Glomerular visceral epithelial cell (primary cell): ENCODE data around the gene CAAP1.
"Not testable (repeated sequence)": the region's sequence is repeated elsewhere in the genome, so short reads cannot be mapped to it uniquely, and the experiment has no call there.

Experiments
- DNase-seq: peaks from one replicate; pipeline ENCODE4 v3.0.0-alpha.2; 2016; ENCODE audit errors: extremely low spot score

CAAP1 gene

DNA sequence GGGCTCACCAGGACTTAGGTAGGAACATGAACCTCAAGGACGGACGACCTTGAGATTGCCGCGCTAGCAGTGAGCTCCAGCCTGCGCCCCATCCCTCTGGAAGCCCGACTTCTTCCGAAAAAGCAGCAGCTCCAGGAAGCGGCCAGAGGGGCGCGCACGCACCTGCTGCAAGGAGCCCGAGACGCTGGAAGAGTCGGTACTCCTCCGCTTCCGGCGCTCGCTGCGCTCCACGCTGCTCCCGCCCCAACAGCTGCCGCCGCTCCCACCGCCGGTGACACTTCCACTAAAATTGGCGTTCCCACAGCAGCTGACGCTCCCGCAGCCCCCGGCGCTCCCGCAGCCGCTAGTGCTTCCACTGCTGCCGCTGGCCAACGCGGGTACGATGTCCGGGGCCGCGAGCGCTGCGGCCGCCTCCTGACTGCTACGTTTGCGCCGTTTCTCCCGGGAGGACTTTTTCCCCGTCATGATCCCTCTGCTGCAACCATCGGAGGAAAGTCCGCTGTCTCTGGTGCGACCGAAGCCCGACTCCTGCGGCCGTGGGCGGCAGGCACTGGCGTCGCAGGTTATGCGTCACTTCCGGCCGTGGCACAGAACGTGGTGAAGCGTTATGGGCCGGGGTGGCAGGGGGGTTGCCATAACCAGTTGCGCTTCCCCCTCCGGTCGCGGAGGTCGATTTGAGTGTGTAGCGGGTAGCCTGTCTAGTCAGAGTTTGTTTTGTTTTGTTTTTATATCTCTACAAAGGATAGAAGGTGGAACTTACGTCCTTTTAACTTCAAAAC lies at the start of gene CAAP1:
Gene CAAP1 (minus strand): TSS at position 552 of the 779 bp plus-strand sequence. CDS start 87 bp downstream, at position 465.
- peak; percentile 92 for DNase-seq

DNA sequence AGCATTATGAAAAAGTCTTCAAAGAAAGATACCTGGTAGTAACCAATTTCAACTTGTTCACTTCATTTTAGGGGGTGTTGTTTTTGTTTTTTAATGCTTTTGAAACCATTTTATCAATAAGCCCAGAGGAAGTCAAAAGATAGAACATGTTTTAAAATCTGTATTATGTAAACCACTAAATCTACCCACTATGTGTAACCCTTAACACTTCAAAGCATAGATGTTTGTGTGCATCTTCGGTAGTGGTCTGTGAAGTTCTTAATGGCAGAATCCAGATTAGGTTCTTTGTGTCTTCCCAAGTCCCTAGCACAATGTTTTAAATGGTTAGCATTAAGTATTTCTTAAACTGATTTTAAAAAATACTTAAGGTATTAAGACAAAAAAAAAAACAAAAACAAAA lies 48.2 kb upstream of the CAAP1 start:
- no peak for DNase-seq

- no peak for DNase-seq
Measured at GRCh38 chr9:26939955-26940711, 47.5 kb upstream of the CAAP1 start.

DNA sequence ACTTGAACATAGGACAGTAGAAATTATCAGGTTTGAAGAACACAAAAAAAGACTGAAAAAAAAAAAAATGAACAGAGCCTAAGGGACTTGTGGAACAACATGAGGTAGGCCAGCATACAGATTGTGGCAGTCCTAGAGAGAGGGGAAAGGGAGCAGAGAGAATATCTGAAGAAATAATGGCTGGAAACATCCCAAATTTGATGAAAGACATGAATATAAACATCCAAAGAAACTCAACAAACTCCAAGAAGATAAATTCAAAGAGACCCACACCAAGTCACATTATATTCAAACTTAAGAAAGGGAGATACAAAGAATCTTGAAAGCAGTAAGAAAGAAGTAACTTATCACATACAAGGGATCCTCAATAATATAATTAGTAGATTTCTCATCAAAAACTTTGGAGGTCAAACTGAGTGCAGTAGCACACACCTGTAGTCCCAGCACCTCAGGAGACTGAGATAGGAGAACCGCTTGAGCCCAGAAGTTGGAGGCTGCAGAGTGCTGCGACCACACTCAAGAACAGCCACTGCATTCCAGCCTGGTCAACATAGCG lies 45.3 kb upstream of the CAAP1 start:
- DNase-seq: no peak

DNA sequence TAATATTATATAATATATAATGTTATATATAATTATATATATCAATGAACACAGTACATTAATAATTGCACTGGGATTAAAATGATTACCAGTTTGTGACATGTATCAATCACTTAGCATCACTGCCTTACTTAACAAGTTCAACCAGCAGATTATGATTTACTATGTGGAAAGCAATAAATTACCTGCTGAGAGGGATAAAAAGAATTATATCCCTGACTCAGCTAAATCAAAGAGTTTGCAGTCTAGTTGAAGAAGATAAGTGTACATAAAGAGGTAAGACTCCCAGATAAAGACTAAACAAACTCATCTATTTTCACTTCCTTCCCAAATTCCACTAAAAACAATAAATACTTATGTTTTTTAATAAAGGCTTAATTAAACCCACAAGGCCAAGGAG lies 43.2 kb upstream of the CAAP1 start:
- DNase-seq: no peak

- no peak for DNase-seq
Measured at GRCh38 chr9:26928902-26929495, 36.4 kb upstream of the CAAP1 start.

DNA sequence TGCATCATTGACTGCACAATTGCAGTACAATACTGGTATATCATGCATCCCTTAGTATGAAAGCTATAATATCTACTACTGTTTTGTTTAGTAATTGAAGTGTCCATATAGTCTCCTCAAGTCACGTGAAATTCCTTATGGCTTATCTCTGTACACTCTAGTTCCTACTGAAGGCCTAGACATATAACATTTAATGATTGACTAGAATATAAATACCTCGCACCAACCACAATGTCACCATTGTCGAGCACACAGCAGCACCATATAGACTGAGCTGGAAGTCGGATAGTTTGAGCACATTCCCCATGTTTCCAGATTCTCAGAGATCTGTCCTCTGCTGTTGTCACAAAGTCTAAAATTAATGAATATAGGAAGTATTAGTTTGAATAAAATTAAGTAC lies 33.0 kb upstream of the CAAP1 start:
- no peak for DNase-seq

DNA sequence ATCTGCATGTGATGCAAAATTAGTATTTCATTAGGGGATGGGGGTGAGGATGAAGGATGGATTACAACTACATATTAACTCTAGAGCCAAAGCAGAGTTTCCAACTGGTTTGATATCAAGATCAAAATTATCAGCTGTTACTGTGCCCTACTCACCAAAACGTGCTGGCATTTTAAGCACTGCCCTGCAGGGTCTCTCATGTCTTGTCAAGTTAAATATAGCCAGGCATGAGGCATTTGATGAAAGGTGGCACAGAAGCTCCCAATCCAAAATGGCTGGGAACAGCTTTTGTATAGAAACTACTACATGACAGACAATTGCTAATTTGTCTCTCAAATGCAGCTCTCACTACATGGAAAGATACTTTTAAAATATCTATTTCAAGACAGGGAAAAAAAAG lies 27.1 kb upstream of the CAAP1 start:
- DNase-seq: no peak

DNA sequence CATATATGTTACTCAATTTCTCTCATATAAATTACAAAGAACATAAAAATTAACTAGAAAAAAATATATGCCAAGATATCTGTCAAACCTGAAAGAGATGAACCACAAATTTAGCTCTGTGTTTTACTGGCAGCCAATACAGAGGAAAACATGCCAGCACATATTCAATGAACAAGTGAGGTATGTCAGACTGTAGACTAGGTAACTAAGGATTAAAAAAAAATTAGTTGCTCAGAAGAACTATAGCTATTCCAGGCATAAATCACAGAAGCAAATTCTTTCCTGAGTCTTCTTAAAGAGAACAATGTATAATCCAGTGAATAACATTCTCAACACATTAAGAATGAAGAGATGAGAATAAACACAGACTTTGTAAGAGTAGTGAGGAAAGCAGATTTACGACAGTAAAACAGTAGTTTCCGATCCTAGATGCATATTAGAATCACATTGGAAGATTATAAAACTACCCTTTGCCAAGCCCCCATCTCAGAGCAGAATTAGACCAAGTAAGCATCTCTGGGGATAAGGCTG lies 20.6 kb upstream of the CAAP1 start:
- no peak for DNase-seq

DNA sequence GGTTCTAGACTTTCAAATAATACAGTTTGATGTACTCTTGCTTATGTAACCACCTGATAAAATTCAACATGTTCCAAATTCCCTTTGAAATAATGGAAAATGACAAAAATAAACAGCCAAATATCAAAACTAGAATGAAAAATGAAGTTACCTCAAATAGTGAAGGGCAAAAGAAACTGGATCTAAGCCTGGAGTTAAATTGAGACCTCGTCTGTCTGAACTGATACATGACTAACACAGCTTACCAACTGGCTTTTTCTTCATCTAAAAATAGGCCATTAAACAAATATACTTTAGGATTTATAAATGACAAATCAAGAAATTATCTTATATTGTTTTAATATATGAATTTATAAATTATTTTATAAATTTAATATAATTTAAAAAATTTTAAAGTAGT lies 12.1 kb upstream of the CAAP1 start:
- no peak for DNase-seq

- no peak for DNase-seq
Measured at GRCh38 chr9:26904070-26904469, 11.5 kb upstream of the CAAP1 start.

GRCh38 chr9:26893030-26893676 lies 551 bp upstream of the CAAP1 start:
- no peak for DNase-seq

DNA sequence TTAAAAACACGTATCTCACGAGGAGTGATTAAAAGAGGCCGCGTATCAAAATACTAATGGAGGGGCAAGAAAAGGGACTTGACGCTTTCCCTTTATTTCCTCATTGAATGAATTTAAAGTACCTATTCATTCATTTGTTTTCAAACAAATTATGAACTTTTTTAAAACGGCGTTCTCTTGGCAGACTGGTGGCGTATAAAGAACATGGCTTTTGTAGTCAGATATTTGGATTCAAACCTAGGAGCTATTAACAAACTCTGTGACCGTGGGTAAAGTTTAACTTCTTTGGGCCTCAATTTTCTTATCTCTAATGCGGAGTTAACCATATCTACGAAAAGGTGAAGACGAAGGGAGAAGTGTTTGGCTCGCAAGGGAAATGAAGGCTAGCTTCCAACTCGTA lies 876 bp downstream of the CAAP1 start:
- peak; percentile 6 for DNase-seq

- no peak for DNase-seq
Measured at GRCh38 chr9:26888271-26888670, 4.3 kb downstream of the CAAP1 start.

- no peak for DNase-seq
Measured at GRCh38 chr9:26882154-26882553, 10.4 kb downstream of the CAAP1 start.

GRCh38 chr9:26880262-26880661 lies 12.3 kb downstream of the CAAP1 start:
- no peak for DNase-seq

DNA sequence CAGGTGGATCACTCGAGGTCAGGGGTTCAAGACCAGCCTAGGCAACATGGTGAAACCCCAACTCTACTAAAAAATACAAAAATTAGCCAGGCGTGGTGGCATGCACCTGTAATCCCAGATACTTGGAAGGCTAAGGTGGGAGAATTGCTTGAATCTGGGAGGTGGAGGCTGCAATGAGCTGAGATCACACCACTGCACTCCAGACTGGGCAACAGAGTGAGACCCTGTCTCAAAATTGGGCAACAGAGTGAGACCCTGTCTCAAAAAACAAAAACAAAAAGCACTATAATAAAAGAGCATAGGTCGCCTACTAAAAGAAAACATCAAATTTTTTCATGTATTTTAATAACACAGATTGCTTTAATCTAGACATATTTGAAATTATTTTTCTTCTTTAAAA lies 17.4 kb downstream of the CAAP1 start:
- DNase-seq: not testable (repeated sequence)

DNA sequence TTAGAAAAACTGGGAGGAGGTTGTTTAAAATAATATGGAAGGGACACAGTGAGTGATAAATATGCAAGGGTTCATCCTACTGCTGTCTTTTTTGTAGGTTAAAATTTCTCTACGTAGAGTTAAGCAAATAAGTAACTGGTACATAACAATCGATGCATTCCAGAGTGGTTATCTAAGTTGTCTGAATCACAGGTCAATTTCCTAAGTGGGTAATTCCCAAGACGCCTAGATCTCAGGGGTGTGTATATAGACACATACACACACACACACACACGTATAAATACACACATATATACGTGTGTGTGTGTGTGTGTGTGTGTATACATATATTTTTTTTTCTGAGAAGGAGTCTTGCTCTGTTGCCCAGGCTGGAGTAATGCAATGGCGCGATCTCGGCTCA lies 22.3 kb downstream of the CAAP1 start:
- DNase-seq: peak; percentile 58

DNA sequence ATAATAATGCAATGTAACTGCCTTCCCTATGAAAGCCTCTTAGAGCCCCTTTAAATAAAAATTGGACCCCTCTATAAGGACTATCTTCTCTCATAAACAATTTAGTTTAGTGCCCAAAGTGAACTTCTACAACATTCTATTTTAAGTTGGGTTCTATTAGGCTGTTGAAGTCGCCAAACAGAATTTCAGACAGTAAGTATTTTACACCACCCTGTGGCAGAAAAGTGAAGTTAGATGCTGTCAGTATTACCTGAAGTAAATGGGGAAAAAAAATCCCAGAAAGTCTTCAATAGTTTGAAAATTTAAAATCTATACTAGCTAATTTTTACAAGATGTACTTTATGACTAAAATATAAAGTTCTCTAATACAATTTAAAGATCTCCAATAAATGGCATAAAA lies 29.5 kb downstream of the CAAP1 start:
- DNase-seq: peak; percentile 8

GRCh38 chr9:26856413-26857032 lies 36.1 kb downstream of the CAAP1 start:
- DNase-seq: peak; percentile 53

DNA sequence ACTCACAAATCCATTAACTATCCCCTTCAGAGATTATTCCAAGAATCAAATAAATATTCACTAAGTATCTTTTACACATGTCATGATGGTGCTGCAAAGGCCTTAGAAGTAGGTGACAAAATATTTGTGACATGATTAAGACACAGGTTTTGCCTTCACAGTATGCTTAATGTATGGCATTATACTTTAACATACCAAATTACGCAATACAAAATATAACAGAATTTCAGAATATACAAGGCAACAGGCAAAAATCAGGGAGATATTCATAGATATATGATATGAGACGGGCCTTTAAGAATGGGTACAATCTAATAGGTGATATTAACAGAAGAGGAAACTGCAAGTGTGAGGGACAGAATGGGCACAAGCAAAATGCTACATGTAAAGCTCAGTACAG lies 41.6 kb downstream of the CAAP1 start:
- DNase-seq: no peak
